ENCODE data around the gene NUP188. TPM values are rescaled to one million over a fixed set of nuclear protein-coding genes. Genes with fewer than 3 reads are reported as not detected.

Gene NUP188
- total and polyA plus RNA-seq, 2 experiments from 2014 or later: 25.5 to 117 TPM

DNA sequence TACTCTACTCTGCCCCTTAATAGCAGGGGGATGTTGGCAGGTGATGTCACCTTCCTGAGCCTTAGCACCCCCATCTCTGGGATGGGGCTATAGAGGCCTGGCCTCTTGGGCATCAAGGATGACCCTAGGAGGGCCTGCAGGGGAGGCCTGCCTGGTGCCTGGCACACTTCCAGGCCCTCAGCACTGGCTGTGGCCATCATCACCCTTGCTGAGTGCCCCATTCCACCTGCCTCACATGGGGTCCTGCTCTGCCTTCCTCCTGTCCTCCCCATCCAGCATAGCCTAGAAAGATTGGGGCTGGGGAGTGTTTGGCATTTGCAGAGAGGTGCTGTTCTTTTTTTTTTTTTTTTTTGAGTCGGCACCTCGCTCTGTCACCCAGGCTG is 44.4 kb upstream of the NUP188 start:
- H3K36me3 Mint-ChIP-seq (ENCODE audit: low read depth): peaks cover 31% of the 10 kb centered on the region
- Histone ChIP-seq H3K27me3 (ENCODE audit: insufficient read depth) (no peaks in the 10 kb centered on the region), H3K4me3 (no peak overlapping the region), H4K20me1 (replicated peaks; ENCODE audit: insufficient read depth) (peaks cover 24% of the 10 kb centered on the region), H3K79me2 (replicated peaks; ENCODE audit: insufficient read depth) (peaks cover 24% of the 10 kb centered on the region), H3F3A (replicated peaks; ENCODE audit: low read depth) (no peaks in the 10 kb centered on the region), H3K36me3 (ENCODE audit: insufficient read depth) (no peaks in the 10 kb centered on the region), H3K9me2 (ENCODE audit: insufficient read depth) (no peaks in the 10 kb centered on the region), H3K27ac (ENCODE audit: low read depth) (no peak overlapping the region), H3K4me1 (ENCODE audit: insufficient read depth) (no peaks in the 10 kb centered on the region), H2AFZ (no peak overlapping the region), H3K4me2 (no peak overlapping the region)
- peaks cover 8% of the 10 kb centered on the region for H3K4me1 Mint-ChIP-seq
- no peak overlapping the region for H3K27ac Mint-ChIP-seq
- TF ChIP-seq NANOG (IDR thresholded peaks at IDR 0.05; ENCODE audit: borderline replicate concordance) (no peak), EZH2 (IDR thresholded peaks at IDR 0.05; ENCODE audit: low read depth, unreplicated experiment) (no peak), CREB1 (CRISPR knock-in tag; IDR thresholded peaks at IDR 0.05; ENCODE audit: low read depth) (no peak), STAT1 (IDR thresholded peaks at IDR 0.05; ENCODE audit: unreplicated experiment) (no peak), JUNB (IDR thresholded peaks at IDR 0.05; ENCODE audit: unreplicated experiment) (no peak), ZNF331 (CRISPR knock-in tag; IDR thresholded peaks at IDR 0.05; ENCODE audit: low read depth) (no peak), POLR2AphosphoS5 (IDR thresholded peaks at IDR 0.05; ENCODE audit: low read depth) (no peak), EZH2phosphoT487 (IDR thresholded peaks at IDR 0.05; ENCODE audit: unreplicated experiment) (no peak), ZNF114 (CRISPR knock-in tag; IDR thresholded peaks at IDR 0.05) (no peak)
- TF ChIP-seq, protein P1, sequence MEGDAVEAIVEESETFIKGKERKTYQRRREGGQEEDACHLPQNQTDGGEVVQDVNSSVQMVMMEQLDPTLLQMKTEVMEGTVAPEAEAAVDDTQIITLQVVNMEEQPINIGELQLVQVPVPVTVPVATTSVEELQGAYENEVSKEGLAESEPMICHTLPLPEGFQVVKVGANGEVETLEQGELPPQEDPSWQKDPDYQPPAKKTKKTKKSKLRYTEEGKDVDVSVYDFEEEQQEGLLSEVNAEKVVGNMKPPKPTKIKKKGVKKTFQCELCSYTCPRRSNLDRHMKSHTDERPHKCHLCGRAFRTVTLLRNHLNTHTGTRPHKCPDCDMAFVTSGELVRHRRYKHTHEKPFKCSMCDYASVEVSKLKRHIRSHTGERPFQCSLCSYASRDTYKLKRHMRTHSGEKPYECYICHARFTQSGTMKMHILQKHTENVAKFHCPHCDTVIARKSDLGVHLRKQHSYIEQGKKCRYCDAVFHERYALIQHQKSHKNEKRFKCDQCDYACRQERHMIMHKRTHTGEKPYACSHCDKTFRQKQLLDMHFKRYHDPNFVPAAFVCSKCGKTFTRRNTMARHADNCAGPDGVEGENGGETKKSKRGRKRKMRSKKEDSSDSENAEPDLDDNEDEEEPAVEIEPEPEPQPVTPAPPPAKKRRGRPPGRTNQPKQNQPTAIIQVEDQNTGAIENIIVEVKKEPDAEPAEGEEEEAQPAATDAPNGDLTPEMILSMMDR (conservative IDR thresholded peaks at IDR 0.05; ENCODE audit: low read depth in 2 of 2): no peak
- TF ChIP-seq, protein P2, sequence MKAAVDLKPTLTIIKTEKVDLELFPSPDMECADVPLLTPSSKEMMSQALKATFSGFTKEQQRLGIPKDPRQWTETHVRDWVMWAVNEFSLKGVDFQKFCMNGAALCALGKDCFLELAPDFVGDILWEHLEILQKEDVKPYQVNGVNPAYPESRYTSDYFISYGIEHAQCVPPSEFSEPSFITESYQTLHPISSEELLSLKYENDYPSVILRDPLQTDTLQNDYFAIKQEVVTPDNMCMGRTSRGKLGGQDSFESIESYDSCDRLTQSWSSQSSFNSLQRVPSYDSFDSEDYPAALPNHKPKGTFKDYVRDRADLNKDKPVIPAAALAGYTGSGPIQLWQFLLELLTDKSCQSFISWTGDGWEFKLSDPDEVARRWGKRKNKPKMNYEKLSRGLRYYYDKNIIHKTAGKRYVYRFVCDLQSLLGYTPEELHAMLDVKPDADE (IDR thresholded peaks at IDR 0.05): no peak
- TF ChIP-seq, protein P3, sequence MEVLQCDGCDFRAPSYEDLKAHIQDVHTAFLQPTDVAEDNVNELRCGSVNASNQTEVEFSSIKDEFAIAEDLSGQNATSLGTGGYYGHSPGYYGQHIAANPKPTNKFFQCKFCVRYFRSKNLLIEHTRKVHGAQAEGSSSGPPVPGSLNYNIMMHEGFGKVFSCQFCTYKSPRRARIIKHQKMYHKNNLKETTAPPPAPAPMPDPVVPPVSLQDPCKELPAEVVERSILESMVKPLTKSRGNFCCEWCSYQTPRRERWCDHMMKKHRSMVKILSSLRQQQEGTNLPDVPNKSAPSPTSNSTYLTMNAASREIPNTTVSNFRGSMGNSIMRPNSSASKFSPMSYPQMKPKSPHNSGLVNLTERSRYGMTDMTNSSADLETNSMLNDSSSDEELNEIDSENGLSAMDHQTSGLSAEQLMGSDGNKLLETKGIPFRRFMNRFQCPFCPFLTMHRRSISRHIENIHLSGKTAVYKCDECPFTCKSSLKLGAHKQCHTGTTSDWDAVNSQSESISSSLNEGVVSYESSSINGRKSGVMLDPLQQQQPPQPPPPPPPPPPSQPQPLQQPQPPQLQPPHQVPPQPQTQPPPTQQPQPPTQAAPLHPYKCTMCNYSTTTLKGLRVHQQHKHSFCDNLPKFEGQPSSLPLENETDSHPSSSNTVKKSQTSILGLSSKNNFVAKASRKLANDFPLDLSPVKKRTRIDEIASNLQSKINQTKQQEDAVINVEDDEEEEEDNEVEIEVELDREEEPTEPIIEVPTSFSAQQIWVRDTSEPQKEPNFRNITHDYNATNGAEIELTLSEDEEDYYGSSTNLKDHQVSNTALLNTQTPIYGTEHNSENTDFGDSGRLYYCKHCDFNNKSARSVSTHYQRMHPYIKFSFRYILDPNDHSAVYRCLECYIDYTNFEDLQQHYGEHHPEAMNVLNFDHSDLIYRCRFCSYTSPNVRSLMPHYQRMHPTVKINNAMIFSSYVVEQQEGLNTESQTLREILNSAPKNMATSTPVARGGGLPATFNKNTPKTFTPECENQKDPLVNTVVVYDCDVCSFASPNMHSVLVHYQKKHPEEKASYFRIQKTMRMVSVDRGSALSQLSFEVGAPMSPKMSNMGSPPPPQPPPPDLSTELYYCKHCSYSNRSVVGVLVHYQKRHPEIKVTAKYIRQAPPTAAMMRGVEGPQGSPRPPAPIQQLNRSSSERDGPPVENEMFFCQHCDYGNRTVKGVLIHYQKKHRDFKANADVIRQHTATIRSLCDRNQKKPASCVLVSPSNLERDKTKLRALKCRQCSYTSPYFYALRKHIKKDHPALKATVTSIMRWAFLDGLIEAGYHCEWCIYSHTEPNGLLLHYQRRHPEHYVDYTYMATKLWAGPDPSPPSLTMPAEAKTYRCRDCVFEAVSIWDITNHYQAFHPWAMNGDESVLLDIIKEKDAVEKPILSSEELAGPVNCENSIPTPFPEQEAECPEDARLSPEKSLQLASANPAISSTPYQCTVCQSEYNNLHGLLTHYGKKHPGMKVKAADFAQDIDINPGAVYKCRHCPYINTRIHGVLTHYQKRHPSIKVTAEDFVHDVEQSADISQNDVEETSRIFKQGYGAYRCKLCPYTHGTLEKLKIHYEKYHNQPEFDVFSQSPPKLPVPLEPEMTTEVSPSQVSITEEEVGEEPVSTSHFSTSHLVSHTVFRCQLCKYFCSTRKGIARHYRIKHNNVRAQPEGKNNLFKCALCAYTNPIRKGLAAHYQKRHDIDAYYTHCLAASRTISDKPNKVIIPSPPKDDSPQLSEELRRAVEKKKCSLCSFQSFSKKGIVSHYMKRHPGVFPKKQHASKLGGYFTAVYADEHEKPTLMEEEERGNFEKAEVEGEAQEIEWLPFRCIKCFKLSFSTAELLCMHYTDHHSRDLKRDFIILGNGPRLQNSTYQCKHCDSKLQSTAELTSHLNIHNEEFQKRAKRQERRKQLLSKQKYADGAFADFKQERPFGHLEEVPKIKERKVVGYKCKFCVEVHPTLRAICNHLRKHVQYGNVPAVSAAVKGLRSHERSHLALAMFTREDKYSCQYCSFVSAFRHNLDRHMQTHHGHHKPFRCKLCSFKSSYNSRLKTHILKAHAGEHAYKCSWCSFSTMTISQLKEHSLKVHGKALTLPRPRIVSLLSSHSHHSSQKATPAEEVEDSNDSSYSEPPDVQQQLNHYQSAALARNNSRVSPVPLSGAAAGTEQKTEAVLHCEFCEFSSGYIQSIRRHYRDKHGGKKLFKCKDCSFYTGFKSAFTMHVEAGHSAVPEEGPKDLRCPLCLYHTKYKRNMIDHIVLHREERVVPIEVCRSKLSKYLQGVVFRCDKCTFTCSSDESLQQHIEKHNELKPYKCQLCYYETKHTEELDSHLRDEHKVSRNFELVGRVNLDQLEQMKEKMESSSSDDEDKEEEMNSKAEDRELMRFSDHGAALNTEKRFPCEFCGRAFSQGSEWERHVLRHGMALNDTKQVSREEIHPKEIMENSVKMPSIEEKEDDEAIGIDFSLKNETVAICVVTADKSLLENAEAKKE (CRISPR knock-in tag; IDR thresholded peaks at IDR 0.05): no peak
- TF ChIP-seq, protein P4, sequence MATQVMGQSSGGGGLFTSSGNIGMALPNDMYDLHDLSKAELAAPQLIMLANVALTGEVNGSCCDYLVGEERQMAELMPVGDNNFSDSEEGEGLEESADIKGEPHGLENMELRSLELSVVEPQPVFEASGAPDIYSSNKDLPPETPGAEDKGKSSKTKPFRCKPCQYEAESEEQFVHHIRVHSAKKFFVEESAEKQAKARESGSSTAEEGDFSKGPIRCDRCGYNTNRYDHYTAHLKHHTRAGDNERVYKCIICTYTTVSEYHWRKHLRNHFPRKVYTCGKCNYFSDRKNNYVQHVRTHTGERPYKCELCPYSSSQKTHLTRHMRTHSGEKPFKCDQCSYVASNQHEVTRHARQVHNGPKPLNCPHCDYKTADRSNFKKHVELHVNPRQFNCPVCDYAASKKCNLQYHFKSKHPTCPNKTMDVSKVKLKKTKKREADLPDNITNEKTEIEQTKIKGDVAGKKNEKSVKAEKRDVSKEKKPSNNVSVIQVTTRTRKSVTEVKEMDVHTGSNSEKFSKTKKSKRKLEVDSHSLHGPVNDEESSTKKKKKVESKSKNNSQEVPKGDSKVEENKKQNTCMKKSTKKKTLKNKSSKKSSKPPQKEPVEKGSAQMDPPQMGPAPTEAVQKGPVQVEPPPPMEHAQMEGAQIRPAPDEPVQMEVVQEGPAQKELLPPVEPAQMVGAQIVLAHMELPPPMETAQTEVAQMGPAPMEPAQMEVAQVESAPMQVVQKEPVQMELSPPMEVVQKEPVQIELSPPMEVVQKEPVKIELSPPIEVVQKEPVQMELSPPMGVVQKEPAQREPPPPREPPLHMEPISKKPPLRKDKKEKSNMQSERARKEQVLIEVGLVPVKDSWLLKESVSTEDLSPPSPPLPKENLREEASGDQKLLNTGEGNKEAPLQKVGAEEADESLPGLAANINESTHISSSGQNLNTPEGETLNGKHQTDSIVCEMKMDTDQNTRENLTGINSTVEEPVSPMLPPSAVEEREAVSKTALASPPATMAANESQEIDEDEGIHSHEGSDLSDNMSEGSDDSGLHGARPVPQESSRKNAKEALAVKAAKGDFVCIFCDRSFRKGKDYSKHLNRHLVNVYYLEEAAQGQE (IDR thresholded peaks at IDR 0.05; ENCODE audit: unreplicated experiment): no peak
- ATAC-seq (no peak), DNase-seq (ENCODE audit: low spot score) (no peak)
- H3K27me3 Mint-ChIP-seq (ENCODE audit: insufficient read depth, low read depth, poor library complexity): peaks cover 2% of the 10 kb centered on the region
- H3K9me3 Mint-ChIP-seq: no peaks in the 10 kb centered on the region
- H3K4me3 Mint-ChIP-seq: no peak overlapping the region

Data from GM23338 (cell line).